Activated CD8-positive, alpha-beta T cell treated with anti-CD3 and anti-CD28 coated beads, Interleukin-2, amount 10 ng/mL, durations not matched to agents 7 days and 5 days (primary cell): ENCODE measurements around the gene SH3GL1. TPM values are rescaled to one million over a fixed set of nuclear protein-coding genes. Genes with fewer than 3 reads are reported as not detected.

ENCODE experiments used
- ATAC-seq: fragments of 150-1000 bp; cut with Tn5 transposase; one replicate; pipeline ENCODE4 v1.10.0; 2021; ENCODE audit warnings: moderate library complexity
- CTCF ChIA-PET: fragments of 350-600 bp; sonication (Branson Sonifier 250); formaldehyde crosslinking; loops from one replicate; lab custom pipeline; 2021; ENCODE audit warnings: antibody characterized with exemption; lab: Charles Lee
- POLR2A ChIA-PET: fragments of 350-600 bp; sonication (Branson Sonifier 250); formaldehyde crosslinking; loops from one replicate; lab custom pipeline; 2021; ENCODE audit warnings: antibody characterized with exemption; lab: Charles Lee
- DNase-seq: peaks from one replicate; pipeline ENCODE4 v3.0.0-alpha.2; 2020
- H3K27ac Mint-ChIP-seq: one replicate; pipeline ENCODE4 v1.8.0; 2021; ENCODE audit warnings: mild to moderate bottlenecking, mixed read lengths
- H3K27me3 Mint-ChIP-seq: one replicate; pipeline ENCODE4 v1.8.0; 2021; ENCODE audit warnings: low read depth, mixed read lengths
- H3K36me3 Mint-ChIP-seq: one replicate; pipeline ENCODE4 v1.8.0; 2021; ENCODE audit warnings: low read depth, mixed read lengths
- H3K4me1 Mint-ChIP-seq: one replicate; pipeline ENCODE4 v1.8.0; 2021; ENCODE audit warnings: low read depth, mixed read lengths
- H3K4me3 Mint-ChIP-seq: one replicate; pipeline ENCODE4 v1.8.0; 2021; ENCODE audit warnings: mild to moderate bottlenecking, mixed read lengths
- H3K9me3 Mint-ChIP-seq: one replicate; pipeline ENCODE4 v1.8.0; 2022; ENCODE audit warnings: mixed read lengths; ENCODE audit not compliant: insufficient read depth
- total RNA-seq, 2 experiments: library from RNA; stranded (reverse); gene quantifications; one replicate each; pipeline ENCODE4 v1.2.3, GENCODE V29; 2021

SH3GL1 gene
- total RNA-seq, 2 experiments from 2014 or later = 65.1 to 67.9 TPM

DNA sequence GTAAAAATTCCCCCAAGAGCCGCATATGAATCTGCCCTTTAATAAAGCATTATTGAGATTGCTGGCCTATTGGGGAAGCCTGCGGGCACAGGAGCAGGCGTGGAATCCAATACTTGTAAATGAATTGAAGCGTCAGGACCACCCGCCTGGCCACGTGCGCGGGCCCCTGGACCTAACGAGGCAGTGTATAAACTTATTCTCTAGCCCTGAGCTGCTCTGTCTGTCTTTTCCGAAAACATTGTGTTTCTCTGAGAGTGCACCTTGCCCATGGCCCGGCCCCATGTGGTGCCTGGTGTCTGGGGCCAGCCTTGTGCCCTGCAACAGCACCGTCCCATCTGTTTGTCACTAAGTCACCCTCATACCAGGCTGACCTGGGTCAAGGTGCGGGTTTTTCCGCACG is 42.8 kb upstream of the SH3GL1 start:
- H3K4me1 Mint-ChIP-seq = no peaks in the 10 kb centered on the region
- H3K36me3 Mint-ChIP-seq = peaks cover 36% of the 10 kb centered on the region
- H3K9me3 Mint-ChIP-seq = no peaks in the 10 kb centered on the region
- no peak overlapping the region for H3K4me3 Mint-ChIP-seq
- DNase-seq (no peak), ATAC-seq (no peak)
- CTCF ChIA-PET = no interaction called here
- H3K27me3 Mint-ChIP-seq = no peaks in the 10 kb centered on the region
- POLR2A ChIA-PET = interaction anchor here (0.6 kb wide), 1 partner anchor 30 kb away, joined by 3 read pairs; no protein-coding TSS in a partner anchor
- H3K27ac Mint-ChIP-seq = no peak overlapping the region

DNA sequence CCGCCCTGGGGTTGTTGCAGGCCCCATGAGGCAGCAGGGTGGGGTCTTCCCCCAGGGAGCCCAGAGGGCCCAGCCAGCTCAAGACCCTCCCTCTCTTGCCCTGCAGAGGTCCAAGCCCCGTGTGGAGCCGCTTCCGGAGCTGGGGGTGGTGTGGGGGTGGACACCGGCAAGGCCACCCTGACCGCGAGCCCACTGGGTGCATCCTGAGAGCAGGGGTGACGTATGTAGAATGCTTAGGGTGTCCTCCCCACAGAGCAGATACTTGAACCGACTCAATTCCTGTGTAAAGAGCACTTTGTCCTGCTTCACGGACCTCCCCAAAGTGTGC is 42.4 kb upstream of the SH3GL1 start:
- CTCF ChIA-PET = no interaction called here
- Mint-ChIP-seq H3K36me3 (peaks cover 39% of the 10 kb centered on the region), H3K4me3 (no peak overlapping the region), H3K4me1 (no peaks in the 10 kb centered on the region), H3K27ac (no peak overlapping the region), H3K9me3 (no peaks in the 10 kb centered on the region), H3K27me3 (no peaks in the 10 kb centered on the region)
- ATAC-seq = no peak
- POLR2A ChIA-PET = interaction anchor here (0.6 kb wide), 1 partner anchor 30 kb away, joined by 3 read pairs; no protein-coding TSS in a partner anchor
- DNase-seq = no peak

DNA sequence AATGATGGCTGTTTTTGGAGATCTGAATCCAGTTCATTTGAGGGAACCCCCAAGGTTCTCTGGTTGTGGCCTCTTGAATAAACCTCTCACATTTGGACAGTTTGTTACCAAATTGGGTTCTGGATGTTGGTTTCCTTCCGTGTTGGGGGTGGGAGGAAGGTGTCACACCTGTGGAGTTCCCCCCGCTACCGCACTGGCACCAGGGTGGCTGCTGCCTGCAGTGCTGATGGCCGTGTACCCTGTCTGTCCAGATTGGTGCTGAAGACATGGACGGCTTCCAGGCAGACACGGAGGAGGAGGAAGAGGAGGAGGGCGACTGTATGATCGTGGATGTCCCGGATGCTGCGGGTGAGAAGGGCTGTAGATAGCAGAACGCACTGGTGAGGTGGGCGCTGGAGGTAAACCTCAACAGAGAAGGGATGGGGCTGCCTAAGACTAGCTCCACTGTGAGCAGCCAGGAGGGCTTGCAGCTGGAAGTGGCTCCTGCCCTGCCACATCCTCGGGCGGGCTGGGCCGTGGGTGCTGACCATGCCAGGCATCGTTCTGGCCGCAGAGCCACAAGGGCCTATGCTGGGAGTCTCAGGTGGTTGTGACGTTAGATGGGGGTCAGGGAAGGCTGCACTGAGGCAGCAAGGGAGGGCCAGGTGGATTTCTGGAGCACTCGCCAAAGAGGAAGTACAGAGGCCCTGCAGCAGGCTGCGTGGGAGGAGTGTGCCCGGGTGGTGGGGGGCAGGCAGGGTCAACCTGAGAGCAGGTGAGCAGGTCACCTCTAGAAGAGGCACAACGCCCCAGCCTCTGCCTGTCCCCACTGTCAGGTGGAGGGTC is 41.9 kb upstream of the SH3GL1 start:
- POLR2A ChIA-PET = interaction anchor here (0.6 kb wide), 1 partner anchor 15 kb away, joined by 3 read pairs; no protein-coding TSS in a partner anchor
- Mint-ChIP-seq H3K9me3 (no peaks in the 10 kb centered on the region), H3K36me3 (peaks cover 36% of the 10 kb centered on the region), H3K4me3 (no peak overlapping the region), H3K27ac (no peak overlapping the region), H3K4me1 (no peaks in the 10 kb centered on the region), H3K27me3 (no peaks in the 10 kb centered on the region)
- DNase-seq (no peak), ATAC-seq (no peak)
- CTCF ChIA-PET = interaction anchor here (0.6 kb wide), 1 partner anchor 81 kb away, joined by 3 read pairs; no protein-coding TSS in a partner anchor

DNA sequence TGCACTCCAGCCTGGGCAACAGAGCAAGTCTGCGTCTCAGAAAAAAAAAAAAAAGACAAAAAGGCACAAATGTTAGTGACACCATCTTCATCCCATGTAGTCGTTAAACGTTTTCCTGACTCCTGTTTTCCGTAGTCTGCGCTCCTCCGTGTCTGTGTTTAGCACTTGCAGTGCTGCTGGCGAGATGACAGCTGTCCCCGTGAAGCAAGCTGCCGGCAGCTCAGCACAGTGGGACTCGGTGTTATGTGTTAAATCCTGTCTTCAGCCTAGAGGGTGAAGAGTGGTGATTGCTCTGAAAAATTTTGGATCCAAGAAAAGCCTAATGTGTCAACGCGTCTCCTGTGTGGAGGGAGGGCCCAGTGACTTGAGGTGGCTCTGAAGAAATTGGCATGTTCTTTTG is 38.9 kb upstream of the SH3GL1 start:
- ATAC-seq (no peak), DNase-seq (no peak)
- Mint-ChIP-seq H3K27ac (no peak overlapping the region), H3K4me3 (no peak overlapping the region), H3K36me3 (peaks cover 37% of the 10 kb centered on the region), H3K27me3 (no peaks in the 10 kb centered on the region), H3K4me1 (no peaks in the 10 kb centered on the region), H3K9me3 (no peaks in the 10 kb centered on the region)
- CTCF ChIA-PET = no interaction called here
- POLR2A ChIA-PET = no interaction called here

DNA sequence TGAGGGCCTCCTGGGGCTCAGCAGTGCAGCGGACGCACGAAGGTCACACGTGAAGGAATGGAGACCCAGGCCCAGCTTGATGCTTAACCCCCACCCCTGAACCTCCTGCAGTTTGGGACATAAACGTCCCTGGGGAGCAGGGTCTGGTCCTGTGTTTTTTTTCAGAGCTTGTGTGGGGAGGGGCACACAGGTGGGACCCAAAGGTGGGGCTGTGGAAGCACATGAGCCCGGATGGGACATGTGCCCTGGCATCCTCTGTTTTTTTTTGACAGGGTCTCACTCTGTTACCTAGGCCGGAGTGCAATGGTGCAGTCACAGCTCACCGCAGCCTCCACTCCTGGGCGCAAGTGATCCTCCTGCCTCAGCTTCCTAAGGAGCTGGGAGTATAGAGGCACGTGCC is 36.8 kb upstream of the SH3GL1 start:
- Mint-ChIP-seq H3K9me3 (no peaks in the 10 kb centered on the region), H3K27me3 (no peaks in the 10 kb centered on the region), H3K27ac (no peak overlapping the region), H3K36me3 (peaks cover 35% of the 10 kb centered on the region), H3K4me1 (no peaks in the 10 kb centered on the region), H3K4me3 (no peak overlapping the region)
- ATAC-seq (no peak), DNase-seq (no peak)
- ChIA-PET CTCF (no interaction called here), POLR2A (no interaction called here)

DNA sequence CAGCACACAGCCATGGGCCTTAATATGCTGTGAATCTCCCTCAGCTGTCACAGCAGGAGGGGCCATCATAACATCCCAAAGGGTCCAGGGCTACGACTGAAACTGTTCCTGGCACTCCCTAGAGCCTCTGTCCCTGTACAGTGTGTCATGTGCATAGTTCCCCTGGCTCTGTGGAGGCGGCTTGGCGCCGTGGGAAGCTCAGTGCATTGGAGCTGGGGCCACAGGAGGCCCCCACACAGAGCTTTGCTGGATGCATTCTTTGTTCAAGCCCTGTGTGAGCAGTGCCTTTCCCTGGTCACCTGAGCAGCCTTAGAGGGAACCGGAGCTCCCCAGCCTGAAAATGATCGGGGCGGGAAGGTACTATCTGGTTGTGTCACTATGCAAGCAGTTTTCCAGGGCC is 35.9 kb upstream of the SH3GL1 start:
- H3K27me3 Mint-ChIP-seq = no peaks in the 10 kb centered on the region
- H3K27ac Mint-ChIP-seq = no peak overlapping the region
- no peaks in the 10 kb centered on the region for H3K9me3 Mint-ChIP-seq
- H3K36me3 Mint-ChIP-seq = peaks cover 41% of the 10 kb centered on the region
- no peaks in the 10 kb centered on the region for H3K4me1 Mint-ChIP-seq
- ATAC-seq (no peak), DNase-seq (no peak)
- ChIA-PET CTCF (no interaction called here), POLR2A (no interaction called here)
- H3K4me3 Mint-ChIP-seq = no peak overlapping the region

DNA sequence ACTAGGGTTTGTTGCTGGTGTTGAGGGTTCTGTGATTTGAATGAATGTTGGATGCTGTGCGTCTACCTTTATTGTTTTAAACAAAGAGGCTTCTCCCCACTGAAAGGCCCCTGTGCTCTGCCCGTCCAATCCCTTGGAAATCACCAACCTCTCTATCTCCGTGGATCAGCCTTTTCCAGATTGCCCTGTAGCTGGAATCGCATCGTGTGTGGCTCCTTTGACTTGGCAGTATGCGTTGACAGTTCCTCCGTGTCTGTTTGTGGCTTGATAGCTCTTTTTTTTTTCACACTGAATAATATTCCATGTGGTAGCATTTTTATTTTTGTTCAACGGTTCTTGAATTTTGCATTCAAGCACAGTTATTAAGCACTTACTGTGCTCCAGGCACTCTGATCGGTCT is 34.0 kb upstream of the SH3GL1 start:
- Mint-ChIP-seq H3K4me1 (no peaks in the 10 kb centered on the region), H3K36me3 (peaks cover 48% of the 10 kb centered on the region), H3K27me3 (no peaks in the 10 kb centered on the region), H3K9me3 (no peaks in the 10 kb centered on the region), H3K4me3 (no peak overlapping the region), H3K27ac (no peak overlapping the region)
- POLR2A ChIA-PET = no interaction called here
- CTCF ChIA-PET = no interaction called here
- ATAC-seq (no peak), DNase-seq (no peak)

DNA sequence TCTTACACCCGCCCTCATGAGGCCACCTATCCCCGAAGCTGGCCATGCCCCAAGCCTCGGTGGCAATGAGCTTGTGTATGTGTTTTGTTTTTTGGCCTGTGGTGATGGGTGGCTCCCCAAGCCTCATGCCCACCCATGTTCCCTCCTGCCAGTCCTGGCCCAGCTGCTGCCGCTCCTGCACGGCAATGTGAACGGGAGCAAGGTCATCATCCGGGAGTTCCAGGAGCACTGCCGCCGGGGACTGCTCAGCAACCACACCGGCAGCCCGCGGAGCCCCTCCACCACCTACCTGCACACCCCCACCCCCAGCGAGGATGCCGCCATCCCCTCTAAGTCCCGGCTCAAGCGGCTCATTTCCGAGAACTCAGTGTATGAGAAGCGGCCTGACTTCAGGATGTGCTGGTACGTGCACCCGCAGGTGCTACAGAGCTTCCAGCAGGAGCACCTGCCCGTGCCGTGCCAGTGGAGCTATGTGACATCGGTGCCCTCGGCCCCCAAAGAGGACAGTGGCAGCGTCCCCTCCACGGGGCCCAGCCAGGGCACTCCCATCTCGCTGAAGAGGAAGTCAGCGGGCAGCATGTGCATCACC is 32.7 kb upstream of the SH3GL1 start:
- no peak overlapping the region for H3K4me3 Mint-ChIP-seq
- H3K27me3 Mint-ChIP-seq = no peaks in the 10 kb centered on the region
- DNase-seq = no peak
- no peaks in the 10 kb centered on the region for H3K9me3 Mint-ChIP-seq
- H3K27ac Mint-ChIP-seq = no peak overlapping the region
- H3K4me1 Mint-ChIP-seq = no peaks in the 10 kb centered on the region
- ChIA-PET CTCF (no interaction called here), POLR2A (no interaction called here)
- ATAC-seq = no peak
- peaks cover 53% of the 10 kb centered on the region for H3K36me3 Mint-ChIP-seq

DNA sequence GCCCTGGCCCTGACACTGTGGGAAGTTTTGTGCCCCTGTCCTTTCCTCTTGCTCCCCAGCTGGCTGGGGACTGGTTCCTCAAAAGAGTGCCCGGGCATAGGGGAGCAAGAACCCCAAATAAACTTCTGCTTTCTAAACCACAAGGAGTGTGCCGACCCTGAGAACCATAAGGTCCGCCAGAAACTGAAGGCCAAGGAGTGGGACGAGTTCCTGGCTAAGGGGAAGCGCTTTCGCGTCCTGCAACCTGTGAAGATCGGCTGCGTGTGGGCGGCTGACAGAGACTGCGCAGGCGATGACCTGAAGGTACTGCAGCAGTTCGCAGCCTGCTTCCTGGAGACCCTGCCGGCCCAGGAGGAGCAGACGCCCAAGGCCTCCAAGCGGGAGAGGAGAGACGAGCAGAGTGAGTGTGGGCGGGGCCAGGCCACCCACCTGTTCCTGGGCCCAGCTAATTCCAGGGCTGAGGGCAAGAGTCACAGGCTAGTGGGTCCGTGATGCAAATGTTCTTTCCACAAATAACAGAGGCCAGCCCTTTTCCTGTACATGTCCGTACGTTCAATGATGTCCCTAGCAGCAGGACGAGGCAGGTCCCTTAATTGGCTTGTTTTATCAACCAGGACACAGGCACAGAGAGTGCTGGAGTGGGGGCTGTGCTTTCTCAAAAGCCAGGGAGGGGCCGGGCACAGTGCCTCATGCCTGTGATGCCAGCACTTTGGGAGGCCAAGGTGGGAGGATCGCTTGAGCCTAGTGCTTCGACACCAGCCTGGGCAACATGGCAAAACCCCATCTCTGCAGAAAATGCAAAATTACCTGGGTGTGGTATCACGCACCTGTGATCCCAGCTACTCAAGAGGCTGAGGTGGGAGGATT is 31.7 kb upstream of the SH3GL1 start:
- POLR2A ChIA-PET = no interaction called here
- peaks cover 51% of the 10 kb centered on the region for H3K36me3 Mint-ChIP-seq
- no peak for ATAC-seq

DNA sequence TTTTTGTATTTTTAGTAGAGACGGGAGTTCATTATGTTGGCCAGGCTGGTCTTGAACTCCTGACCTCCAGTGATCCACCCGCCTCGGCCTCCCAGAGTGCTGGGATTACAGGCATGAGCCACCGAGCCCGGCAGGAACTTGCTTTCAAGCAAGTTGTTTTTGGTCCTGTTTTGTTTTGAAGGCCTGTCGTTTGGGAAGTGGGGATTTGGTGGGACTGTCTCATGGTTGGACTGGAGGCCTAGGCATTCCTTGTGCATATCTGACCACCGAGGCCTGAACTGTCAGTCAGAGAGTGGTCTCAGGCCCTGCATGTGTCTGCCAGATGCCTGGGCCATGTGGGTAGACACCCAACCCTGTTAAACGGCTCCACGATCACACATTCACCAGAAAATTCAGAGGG is 30.9 kb upstream of the SH3GL1 start:
- H3K36me3 Mint-ChIP-seq = peaks cover 51% of the 10 kb centered on the region
- H3K9me3 Mint-ChIP-seq = no peaks in the 10 kb centered on the region
- H3K27me3 Mint-ChIP-seq = no peaks in the 10 kb centered on the region
- CTCF ChIA-PET = no interaction called here
- POLR2A ChIA-PET = no interaction called here
- no peak for DNase-seq
- H3K27ac Mint-ChIP-seq = no peak overlapping the region
- no peak overlapping the region for H3K4me3 Mint-ChIP-seq
- no peaks in the 10 kb centered on the region for H3K4me1 Mint-ChIP-seq
- no peak for ATAC-seq

More for the DNA sequence above, 31.7 kb upstream of the SH3GL1 start:
- no peak for DNase-seq
- Mint-ChIP-seq H3K9me3 (no peaks in the 10 kb centered on the region), H3K27ac (no peak overlapping the region), H3K4me3 (no peak overlapping the region), H3K4me1 (no peaks in the 10 kb centered on the region), H3K27me3 (no peaks in the 10 kb centered on the region)
- CTCF ChIA-PET = no interaction called here

DNA sequence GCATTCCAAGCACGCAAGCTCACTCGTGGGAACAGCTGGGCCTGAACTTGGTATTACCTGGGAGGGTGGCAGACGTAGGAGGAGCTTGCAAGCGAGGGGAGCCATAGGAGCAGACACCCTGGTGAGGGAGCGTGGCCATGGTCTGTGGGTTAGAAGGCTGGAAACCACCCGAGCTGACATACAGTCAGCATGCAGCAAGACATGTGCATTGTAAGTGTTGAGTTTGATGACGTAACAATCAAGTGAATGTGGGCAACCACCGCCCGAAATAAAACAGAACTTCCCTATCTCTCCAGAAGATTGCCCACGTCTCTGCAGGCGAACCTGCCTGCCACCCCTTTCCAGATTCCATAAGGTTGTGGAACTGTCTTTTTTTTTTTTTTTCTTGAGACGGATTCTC is 30.4 kb upstream of the SH3GL1 start:
- Mint-ChIP-seq H3K9me3 (no peaks in the 10 kb centered on the region), H3K4me1 (no peaks in the 10 kb centered on the region), H3K4me3 (no peak overlapping the region), H3K36me3 (peaks cover 54% of the 10 kb centered on the region), H3K27me3 (no peaks in the 10 kb centered on the region), H3K27ac (no peak overlapping the region)
- CTCF ChIA-PET = no interaction called here
- POLR2A ChIA-PET = no interaction called here
- ATAC-seq (no peak), DNase-seq (no peak)

DNA sequence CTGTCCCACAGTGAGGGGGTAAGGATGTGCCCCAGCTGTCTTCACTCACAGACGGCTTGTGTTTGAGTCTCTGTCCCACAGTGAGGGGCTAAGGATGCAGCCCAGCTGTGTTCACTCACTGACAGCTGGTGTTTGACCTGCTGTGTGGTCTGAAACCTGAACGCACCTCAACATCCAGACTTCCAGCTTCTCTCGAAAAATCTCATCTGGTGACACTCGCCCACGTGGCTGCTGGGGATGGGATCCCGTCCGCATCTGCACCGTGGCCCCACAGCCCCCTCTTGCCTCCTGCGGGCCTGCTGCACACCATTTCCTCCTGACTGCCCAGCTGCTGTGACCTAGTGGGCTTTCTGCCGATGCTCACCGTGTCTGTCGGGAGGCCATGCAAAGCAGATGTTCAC is 29.4 kb upstream of the SH3GL1 start:
- DNase-seq (no peak), ATAC-seq (no peak)
- no peaks in the 10 kb centered on the region for H3K27me3 Mint-ChIP-seq
- H3K4me3 Mint-ChIP-seq = no peak overlapping the region
- H3K9me3 Mint-ChIP-seq = no peaks in the 10 kb centered on the region
- POLR2A ChIA-PET = interaction anchor here (0.8 kb wide), 1 partner anchor 28 kb away, joined by 3 read pairs; no protein-coding TSS in a partner anchor
- CTCF ChIA-PET = no interaction called here
- H3K27ac Mint-ChIP-seq = no peak overlapping the region
- no peaks in the 10 kb centered on the region for H3K4me1 Mint-ChIP-seq
- peaks cover 54% of the 10 kb centered on the region for H3K36me3 Mint-ChIP-seq
